ENCODE data around the gene NFIA.

- TF ChIP-seq, protein P1, sequence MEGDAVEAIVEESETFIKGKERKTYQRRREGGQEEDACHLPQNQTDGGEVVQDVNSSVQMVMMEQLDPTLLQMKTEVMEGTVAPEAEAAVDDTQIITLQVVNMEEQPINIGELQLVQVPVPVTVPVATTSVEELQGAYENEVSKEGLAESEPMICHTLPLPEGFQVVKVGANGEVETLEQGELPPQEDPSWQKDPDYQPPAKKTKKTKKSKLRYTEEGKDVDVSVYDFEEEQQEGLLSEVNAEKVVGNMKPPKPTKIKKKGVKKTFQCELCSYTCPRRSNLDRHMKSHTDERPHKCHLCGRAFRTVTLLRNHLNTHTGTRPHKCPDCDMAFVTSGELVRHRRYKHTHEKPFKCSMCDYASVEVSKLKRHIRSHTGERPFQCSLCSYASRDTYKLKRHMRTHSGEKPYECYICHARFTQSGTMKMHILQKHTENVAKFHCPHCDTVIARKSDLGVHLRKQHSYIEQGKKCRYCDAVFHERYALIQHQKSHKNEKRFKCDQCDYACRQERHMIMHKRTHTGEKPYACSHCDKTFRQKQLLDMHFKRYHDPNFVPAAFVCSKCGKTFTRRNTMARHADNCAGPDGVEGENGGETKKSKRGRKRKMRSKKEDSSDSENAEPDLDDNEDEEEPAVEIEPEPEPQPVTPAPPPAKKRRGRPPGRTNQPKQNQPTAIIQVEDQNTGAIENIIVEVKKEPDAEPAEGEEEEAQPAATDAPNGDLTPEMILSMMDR (CRISPR knock-in tag; IDR thresholded peaks at IDR 0.05), result no peak
- TF ChIP-seq ATF7 (IDR thresholded peaks at IDR 0.05) (no peak), ATF7 (CRISPR knock-in tag; IDR thresholded peaks at IDR 0.05) (no peak), POLR2A (IDR thresholded peaks at IDR 0.05; ENCODE audit: insufficient read depth in 1 of 2, low read depth in 2 of 2, low read length in 2 of 2) (no peak), CBX2 (IDR thresholded peaks at IDR 0.05; ENCODE audit: low read depth, low read length) (no peak), CBX2 (CRISPR knock-in tag; IDR thresholded peaks at IDR 0.05; ENCODE audit: low read depth) (no peak)
- TF ChIP-seq, protein P2, sequence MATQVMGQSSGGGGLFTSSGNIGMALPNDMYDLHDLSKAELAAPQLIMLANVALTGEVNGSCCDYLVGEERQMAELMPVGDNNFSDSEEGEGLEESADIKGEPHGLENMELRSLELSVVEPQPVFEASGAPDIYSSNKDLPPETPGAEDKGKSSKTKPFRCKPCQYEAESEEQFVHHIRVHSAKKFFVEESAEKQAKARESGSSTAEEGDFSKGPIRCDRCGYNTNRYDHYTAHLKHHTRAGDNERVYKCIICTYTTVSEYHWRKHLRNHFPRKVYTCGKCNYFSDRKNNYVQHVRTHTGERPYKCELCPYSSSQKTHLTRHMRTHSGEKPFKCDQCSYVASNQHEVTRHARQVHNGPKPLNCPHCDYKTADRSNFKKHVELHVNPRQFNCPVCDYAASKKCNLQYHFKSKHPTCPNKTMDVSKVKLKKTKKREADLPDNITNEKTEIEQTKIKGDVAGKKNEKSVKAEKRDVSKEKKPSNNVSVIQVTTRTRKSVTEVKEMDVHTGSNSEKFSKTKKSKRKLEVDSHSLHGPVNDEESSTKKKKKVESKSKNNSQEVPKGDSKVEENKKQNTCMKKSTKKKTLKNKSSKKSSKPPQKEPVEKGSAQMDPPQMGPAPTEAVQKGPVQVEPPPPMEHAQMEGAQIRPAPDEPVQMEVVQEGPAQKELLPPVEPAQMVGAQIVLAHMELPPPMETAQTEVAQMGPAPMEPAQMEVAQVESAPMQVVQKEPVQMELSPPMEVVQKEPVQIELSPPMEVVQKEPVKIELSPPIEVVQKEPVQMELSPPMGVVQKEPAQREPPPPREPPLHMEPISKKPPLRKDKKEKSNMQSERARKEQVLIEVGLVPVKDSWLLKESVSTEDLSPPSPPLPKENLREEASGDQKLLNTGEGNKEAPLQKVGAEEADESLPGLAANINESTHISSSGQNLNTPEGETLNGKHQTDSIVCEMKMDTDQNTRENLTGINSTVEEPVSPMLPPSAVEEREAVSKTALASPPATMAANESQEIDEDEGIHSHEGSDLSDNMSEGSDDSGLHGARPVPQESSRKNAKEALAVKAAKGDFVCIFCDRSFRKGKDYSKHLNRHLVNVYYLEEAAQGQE (IDR thresholded peaks at IDR 0.05; ENCODE audit: borderline replicate concordance in 1 of 2, low read depth in 1 of 2, low read length in 2 of 2), result no peak
- TF ChIP-seq, protein P3, sequence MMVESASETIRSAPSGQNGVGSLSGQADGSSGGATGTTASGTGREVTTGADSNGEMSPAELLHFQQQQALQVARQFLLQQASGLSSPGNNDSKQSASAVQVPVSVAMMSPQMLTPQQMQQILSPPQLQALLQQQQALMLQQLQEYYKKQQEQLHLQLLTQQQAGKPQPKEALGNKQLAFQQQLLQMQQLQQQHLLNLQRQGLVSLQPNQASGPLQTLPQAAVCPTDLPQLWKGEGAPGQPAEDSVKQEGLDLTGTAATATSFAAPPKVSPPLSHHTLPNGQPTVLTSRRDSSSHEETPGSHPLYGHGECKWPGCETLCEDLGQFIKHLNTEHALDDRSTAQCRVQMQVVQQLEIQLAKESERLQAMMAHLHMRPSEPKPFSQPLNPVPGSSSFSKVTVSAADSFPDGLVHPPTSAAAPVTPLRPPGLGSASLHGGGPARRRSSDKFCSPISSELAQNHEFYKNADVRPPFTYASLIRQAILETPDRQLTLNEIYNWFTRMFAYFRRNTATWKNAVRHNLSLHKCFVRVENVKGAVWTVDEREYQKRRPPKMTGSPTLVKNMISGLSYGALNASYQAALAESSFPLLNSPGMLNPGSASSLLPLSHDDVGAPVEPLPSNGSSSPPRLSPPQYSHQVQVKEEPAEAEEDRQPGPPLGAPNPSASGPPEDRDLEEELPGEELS (CRISPR knock-in tag; IDR thresholded peaks at IDR 0.05), result no peak
Observed at GRCh38 chr1:61111084-61112004, 29.0 kb downstream of the NFIA start.
